Measurements from ENCODE around the gene LTBP3. TPM values are rescaled to one million over a fixed set of nuclear protein-coding genes. Genes with fewer than 3 reads are reported as not detected.

The LTBP3 gene
- total and polyA plus RNA-seq, 9 of the 15 experiments (the other 6 are each of a cell fraction or from before 2014, with no cell fraction given): 0.06 to 20.5 (median 4.8) TPM

GRCh38 chr11:65503949-65504673, 54.0 kb downstream of the LTBP3 start (continued):
- TF ChIP-seq MGA (IDR thresholded peaks at IDR 0.05): no peak
- TF ChIP-seq CBX8 (IDR thresholded peaks at IDR 0.05; ENCODE audit: borderline replicate concordance, extremely low read depth, low read depth, low read length, poor library complexity, severe bottlenecking): no peak
- TF ChIP-seq MXD1 (CRISPR knock-in tag; IDR thresholded peaks at IDR 0.05; ENCODE audit: borderline replicate concordance, poor library complexity, severe bottlenecking): no peak
- no peak; the same call in 1 of the 2 replicates for TF ChIP-seq MECOM (CRISPR knock-in tag; IDR thresholded peaks at IDR 0.05)
- TF ChIP-seq GTF2F1 (IDR thresholded peaks at IDR 0.05; ENCODE audit: low read depth, low read length): no peak
- no peak for TF ChIP-seq ZNF583 (CRISPR knock-in tag; IDR thresholded peaks at IDR 0.05)
- TF ChIP-seq RBM17 (IDR thresholded peaks at IDR 0.05; ENCODE audit: borderline replicate concordance, low read depth, low read length): no peak
- TF ChIP-seq MBD2 (IDR thresholded peaks at IDR 0.05; ENCODE audit: borderline replicate concordance, low read depth): peak; percentile 24
- no peak for TF ChIP-seq NR4A1 (CRISPR knock-in tag; IDR thresholded peaks at IDR 0.05)
- TF ChIP-seq NR4A1 (tag; IDR thresholded peaks at IDR 0.05): no peak
- no peak for TF ChIP-seq EGR1 (conservative IDR thresholded peaks at IDR 0.05)
- no peak for TF ChIP-seq FOXP1 (CRISPR knock-in tag; IDR thresholded peaks at IDR 0.05)
- TF ChIP-seq ZNF12 (CRISPR knock-in tag; IDR thresholded peaks at IDR 0.05): no peak
- TF ChIP-seq ZNF354B (CRISPR knock-in tag; IDR thresholded peaks at IDR 0.05): peak; percentile 55; the same call in 1 of the 2 replicates
- TF ChIP-seq NFRKB (IDR thresholded peaks at IDR 0.05; ENCODE audit: low read depth): no peak
- peak in 1 of 2 experiments; percentile 90; a peak in 1 of 4 replicates for TF ChIP-seq MLX (CRISPR knock-in tag; conservative IDR thresholded peaks at IDR 0.05)
